ENCODE data around the gene CYBA. TPM values are rescaled to one million over a fixed set of nuclear protein-coding genes. Genes with fewer than 3 reads are reported as not detected.

The CYBA gene
- total RNA-seq, 2 donors from 2014 or later, result 126 to 177 TPM

DNA sequence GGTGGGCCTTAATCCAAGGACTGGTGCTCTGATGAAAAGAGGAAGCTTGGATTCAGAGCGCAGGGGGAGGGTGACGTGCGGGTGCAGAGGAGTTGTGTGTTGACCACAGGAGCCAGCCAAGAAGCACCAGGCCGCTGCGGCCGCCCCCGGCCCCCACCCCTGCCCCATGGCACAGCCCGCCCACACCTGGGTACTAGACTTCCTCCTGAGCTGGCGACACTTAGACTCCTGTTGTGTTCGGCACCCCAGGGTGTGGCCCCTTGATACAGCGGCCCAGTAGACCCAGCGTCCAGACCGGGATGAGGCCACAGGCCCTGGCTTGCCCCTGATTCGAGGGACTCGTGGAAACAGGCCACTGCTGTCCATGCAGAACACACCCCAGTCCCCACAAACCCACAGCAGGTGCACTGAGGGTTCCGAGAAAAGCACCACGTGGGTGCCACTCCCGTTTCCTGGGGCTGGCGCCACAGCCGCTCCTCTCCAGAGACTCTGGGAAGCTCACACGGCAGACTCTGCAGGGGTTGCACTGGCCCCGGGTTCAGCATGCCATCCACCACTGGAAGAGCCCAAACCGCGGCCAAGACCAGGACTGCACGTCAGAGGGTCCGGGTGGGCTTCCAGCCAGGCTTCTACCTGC lies 41.2 kb upstream of the CYBA start:
- Histone ChIP-seq H3K27me3 (no peaks in the 10 kb centered on the region), H3K27ac (no peak overlapping the region), H3K4me3 (no peak overlapping the region), H3K4me1 (peaks cover 17% of the 10 kb centered on the region), H3K36me3 (replicated peaks in 1 of 2; ENCODE audit: insufficient read depth in 1 of 2, low read depth in 2 of 2) (peaks cover 0 to 2% of the 10 kb centered on the region in 2 donors), H3K9me3 (no peaks in the 10 kb centered on the region)
- intact Hi-C loops (cut with DNase I), result no loop called here
- ATAC-seq (no peak), DNase-seq (peak in 1 of 4 donors; percentile 54)
- WGBS, 2 donors, result 76% methylated on average over 5 to 26 of the region's 26 CpGs
- no peak for TF ChIP-seq CTCF (IDR thresholded peaks at IDR 0.05)
- no peak for TF ChIP-seq POLR2A (IDR thresholded peaks at IDR 0.05)

- Histone ChIP-seq H3K36me3 (replicated peaks in 1 of 2; ENCODE audit: insufficient read depth in 1 of 2, low read depth in 2 of 2) (no peaks in the 10 kb centered on the region), H3K27me3 (no peaks in the 10 kb centered on the region), H3K4me1 (peaks cover 23% of the 10 kb centered on the region), H3K9me3 (no peaks in the 10 kb centered on the region), H3K27ac (no peak overlapping the region), H3K4me3 (no peak overlapping the region)
- 91 to 100% methylated on average over 3 to 31 of the region's 33 CpGs for WGBS, 2 donors
- intact Hi-C loops (cut with DNase I), result no loop called here
- TF ChIP-seq POLR2A (IDR thresholded peaks at IDR 0.05) (no peak), CTCF (IDR thresholded peaks at IDR 0.05) (no peak)
- no peak for DNase-seq
- ATAC-seq, result no peak
These were observed 40.4 kb upstream of the CYBA start for GRCh38 chr16:88691129-88691813.

DNA sequence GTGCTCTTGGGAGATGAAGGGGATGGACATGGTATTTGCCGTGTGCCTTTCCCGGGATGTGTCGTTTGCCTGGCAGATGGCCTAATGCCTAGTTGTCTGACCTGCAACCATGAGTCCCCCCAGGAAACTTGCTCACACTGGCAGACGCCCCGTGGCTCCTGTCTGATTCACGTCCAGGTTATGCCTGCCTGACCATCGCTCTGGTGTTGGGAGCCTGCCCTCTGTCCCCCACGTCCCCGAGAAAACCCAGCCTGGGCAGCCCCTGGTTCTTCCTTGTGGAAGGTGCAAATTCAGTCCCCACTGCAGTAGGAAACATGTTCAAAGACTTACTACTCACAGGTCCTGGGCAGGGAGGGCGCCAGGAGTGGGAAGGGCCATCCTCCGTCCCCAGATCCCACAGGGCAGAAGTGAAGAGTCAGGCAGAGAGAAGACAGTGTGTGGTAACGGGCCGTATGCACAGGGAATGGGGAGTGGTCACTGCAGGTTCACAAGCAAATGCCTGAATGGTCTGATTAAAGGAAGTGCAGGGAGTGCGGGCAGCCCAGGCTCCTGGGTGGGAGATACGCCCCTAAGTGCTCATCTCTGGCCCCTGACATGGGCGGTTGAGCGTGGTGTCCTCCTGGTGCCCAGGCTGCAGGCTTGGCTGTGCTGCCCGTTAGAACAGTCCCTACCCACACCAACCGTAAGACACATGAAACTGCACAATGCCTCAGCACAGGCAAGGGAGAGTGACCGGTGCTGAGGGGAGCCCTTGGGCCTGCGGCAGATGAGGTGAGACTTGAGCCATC lies 39.7 kb upstream of the CYBA start:
- DNase-seq, result no peak
- Histone ChIP-seq H3K36me3 (replicated peaks in 1 of 2; ENCODE audit: insufficient read depth in 1 of 2, low read depth in 2 of 2) (no peaks in the 10 kb centered on the region), H3K27me3 (no peaks in the 10 kb centered on the region), H3K4me1 (peaks cover 30% of the 10 kb centered on the region), H3K4me3 (no peak overlapping the region), H3K9me3 (no peaks in the 10 kb centered on the region), H3K27ac (no peak overlapping the region)
- intact Hi-C loops (cut with DNase I), result no loop called here
- TF ChIP-seq POLR2A (IDR thresholded peaks at IDR 0.05) (no peak), CTCF (IDR thresholded peaks at IDR 0.05) (no peak)
- 81 to 86% methylated on average over 13 to 21 of the region's 21 CpGs for whole genome bisulfite sequencing, 2 donors
- no peak for ATAC-seq

- Histone ChIP-seq H3K36me3 (replicated peaks in 1 of 2; ENCODE audit: insufficient read depth in 1 of 2, low read depth in 2 of 2) (no peaks in the 10 kb centered on the region), H3K9me3 (no peaks in the 10 kb centered on the region), H3K27me3 (no peaks in the 10 kb centered on the region), H3K27ac (peak overlapping the region; percentile 50 to 80 (median 58)), H3K4me1 (peaks cover 40% of the 10 kb centered on the region), H3K4me3 (no peak overlapping the region)
- WGBS, 2 donors, result 18 to 27% methylated on average over 13 to 27 of the region's 28 CpGs
- DNase-seq (peak; percentile 92 to 97 (median 93)), ATAC-seq (peak; percentile 79)
- TF ChIP-seq POLR2A (IDR thresholded peaks at IDR 0.05) (peak in 1 of 3 donors; percentile 38), CTCF (IDR thresholded peaks at IDR 0.05) (peak in 1 of 7 experiments; percentile 1)
- intact Hi-C loops (cut with DNase I), result loop anchor here (10.0 kb wide), 1 partner anchor 73 kb away; no protein-coding TSS in a partner anchor
These were observed 37.3 kb upstream of the CYBA start for GRCh38 chr16:88688013-88688778.

Measured in body of pancreas (tissue), 4 donors.